SK-N-SH treated with all-trans-retinoic acid at 6 μM for 48 hours (cell line): ENCODE results near the gene CLPSL1.

ENCODE experiments used
- OSR1 ChIP-seq: fragments of 250-450 bp; sonication (Bioruptor Pico); IDR thresholded peaks from 2 replicates; pipeline ENCODE4 v1.8.0; 2022; ENCODE audit warnings: moderate library complexity, mild to moderate bottlenecking, inconsistent platforms
- RARB ChIP-seq: fragments of 250-450 bp; sonication (Bioruptor Pico); IDR thresholded peaks from 2 replicates; pipeline ENCODE4 v1.8.0; 2021; ENCODE audit warnings: mild to moderate bottlenecking, moderate library complexity
- TOX ChIP-seq: fragments of 250-450 bp; sonication (Bioruptor Pico); IDR thresholded peaks from 2 replicates; pipeline ENCODE4 v1.8.0; 2021; ENCODE audit warnings: mild to moderate bottlenecking, moderate library complexity, borderline replicate concordance
- ZC3H10 ChIP-seq: fragments of 250-450 bp; sonication (Bioruptor Pico); IDR thresholded peaks from 2 replicates; pipeline ENCODE4 v1.5.1; 2021; ENCODE audit warnings: mild to moderate bottlenecking, moderate library complexity
- ZNF565 ChIP-seq: fragments of 450-650 bp; formaldehyde crosslinking; conservative IDR thresholded peaks from 2 replicates; pipeline ENCODE4 v1.5.0; 2020; ENCODE audit warnings: low read depth, mild to moderate bottlenecking, moderate library complexity
- ZNF70 ChIP-seq: fragments of 450-650 bp; formaldehyde crosslinking; IDR thresholded peaks from 2 replicates; pipeline ENCODE4 v1.5.0; 2020; ENCODE audit warnings: mild to moderate bottlenecking, moderate library complexity
- ZNF8 ChIP-seq: fragments of 450-650 bp; formaldehyde crosslinking; IDR thresholded peaks from 2 replicates; pipeline ENCODE4 v1.5.0; 2020; ENCODE audit warnings: mild to moderate bottlenecking, moderate library complexity
- TF ChIP-seq, protein P1 (sequence below): fragments of 250-450 bp; sonication (Bioruptor Pico); IDR thresholded peaks from 2 replicates; pipeline ENCODE4 v1.5.0; 2020; ENCODE audit warnings: mild to moderate bottlenecking, moderate library complexity
- TF ChIP-seq, protein P2 (sequence below): fragments of 250-450 bp; sonication (Bioruptor Pico); IDR thresholded peaks from 2 replicates; pipeline ENCODE4 v1.5.1; 2020; ENCODE audit warnings: low read depth, mild to moderate bottlenecking, moderate library complexity

DNA sequence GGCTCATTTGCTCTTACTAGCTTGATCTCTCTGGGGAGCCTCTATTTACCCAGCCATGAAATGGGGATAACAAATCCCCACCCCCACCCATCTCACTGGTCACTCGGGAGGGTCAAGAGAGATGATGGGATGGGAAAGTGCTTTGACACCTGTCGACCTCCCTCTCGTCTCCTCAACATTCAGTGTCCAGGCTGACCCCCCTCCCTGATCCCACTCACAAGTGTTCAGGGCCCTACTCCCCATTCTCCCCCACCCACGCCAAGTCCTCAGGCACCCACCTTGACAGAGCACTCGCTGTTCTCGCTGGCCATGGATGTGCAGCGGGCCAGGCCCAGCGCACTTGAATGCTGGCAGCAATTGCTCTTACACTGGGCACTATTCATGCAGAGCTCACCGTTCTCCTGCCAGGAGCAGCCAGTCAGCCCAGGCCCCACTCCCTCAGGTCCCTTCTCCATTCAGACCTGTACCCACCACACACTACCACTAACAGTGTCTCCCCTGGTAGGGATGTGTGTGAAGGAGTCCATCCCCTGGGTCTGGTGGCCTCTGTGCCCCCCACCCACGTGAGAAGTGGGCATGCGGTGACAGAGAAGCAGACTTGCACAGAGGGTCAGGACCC lies 14.7 kb downstream of the CLPSL1 start:
- TF ChIP-seq, protein P1, sequence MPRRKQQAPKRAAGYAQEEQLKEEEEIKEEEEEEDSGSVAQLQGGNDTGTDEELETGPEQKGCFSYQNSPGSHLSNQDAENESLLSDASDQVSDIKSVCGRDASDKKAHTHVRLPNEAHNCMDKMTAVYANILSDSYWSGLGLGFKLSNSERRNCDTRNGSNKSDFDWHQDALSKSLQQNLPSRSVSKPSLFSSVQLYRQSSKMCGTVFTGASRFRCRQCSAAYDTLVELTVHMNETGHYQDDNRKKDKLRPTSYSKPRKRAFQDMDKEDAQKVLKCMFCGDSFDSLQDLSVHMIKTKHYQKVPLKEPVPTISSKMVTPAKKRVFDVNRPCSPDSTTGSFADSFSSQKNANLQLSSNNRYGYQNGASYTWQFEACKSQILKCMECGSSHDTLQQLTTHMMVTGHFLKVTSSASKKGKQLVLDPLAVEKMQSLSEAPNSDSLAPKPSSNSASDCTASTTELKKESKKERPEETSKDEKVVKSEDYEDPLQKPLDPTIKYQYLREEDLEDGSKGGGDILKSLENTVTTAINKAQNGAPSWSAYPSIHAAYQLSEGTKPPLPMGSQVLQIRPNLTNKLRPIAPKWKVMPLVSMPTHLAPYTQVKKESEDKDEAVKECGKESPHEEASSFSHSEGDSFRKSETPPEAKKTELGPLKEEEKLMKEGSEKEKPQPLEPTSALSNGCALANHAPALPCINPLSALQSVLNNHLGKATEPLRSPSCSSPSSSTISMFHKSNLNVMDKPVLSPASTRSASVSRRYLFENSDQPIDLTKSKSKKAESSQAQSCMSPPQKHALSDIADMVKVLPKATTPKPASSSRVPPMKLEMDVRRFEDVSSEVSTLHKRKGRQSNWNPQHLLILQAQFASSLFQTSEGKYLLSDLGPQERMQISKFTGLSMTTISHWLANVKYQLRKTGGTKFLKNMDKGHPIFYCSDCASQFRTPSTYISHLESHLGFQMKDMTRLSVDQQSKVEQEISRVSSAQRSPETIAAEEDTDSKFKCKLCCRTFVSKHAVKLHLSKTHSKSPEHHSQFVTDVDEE (CRISPR knock-in tag), result no peak
- TF ChIP-seq ZNF565 (CRISPR knock-in tag) (no peak), ZNF8 (CRISPR knock-in tag) (no peak), OSR1 (CRISPR knock-in tag) (no peak), RARB (CRISPR knock-in tag) (no peak), ZC3H10 (CRISPR knock-in tag) (no peak), ZNF70 (no peak), TOX (CRISPR knock-in tag) (no peak)
- TF ChIP-seq, protein P2, sequence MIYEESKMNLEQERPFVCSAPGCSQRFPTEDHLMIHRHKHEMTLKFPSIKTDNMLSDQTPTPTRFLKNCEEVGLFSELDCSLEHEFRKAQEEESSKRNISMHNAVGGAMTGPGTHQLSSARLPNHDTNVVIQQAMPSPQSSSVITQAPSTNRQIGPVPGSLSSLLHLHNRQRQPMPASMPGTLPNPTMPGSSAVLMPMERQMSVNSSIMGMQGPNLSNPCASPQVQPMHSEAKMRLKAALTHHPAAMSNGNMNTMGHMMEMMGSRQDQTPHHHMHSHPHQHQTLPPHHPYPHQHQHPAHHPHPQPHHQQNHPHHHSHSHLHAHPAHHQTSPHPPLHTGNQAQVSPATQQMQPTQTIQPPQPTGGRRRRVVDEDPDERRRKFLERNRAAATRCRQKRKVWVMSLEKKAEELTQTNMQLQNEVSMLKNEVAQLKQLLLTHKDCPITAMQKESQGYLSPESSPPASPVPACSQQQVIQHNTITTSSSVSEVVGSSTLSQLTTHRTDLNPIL (CRISPR knock-in tag), result no peak
